A549 (cell line): ENCODE measurements around the gene RAB20. TPM values are rescaled to one million over a fixed set of nuclear protein-coding genes. Genes with fewer than 3 reads are reported as not detected.

Experiments used
- ATAC-seq, 2 experiments: fragments of 200-7000 bp in 1 of 2; fragments of >200 bp in 1 of 2; cut with Nextera tagmentation in 1 of 2; cut with Tn5 transposase in 1 of 2; 3 replicates each; pipeline versions ENCODE4 v1.8.0 to v1.9.1; 2018 to 2020; ENCODE audit warnings: mild to moderate bottlenecking in 1 of 2, moderate library complexity in 1 of 2
- CTCF ChIA-PET: fragments of 300-600 bp; sonication (Branson Sonifier 250); formaldehyde crosslinking; extraction: SDS; loops from one replicate; lab custom pipeline; 2021; ENCODE audit warnings: antibody characterized with exemption, inconsistent platforms; lab: Yijun Ruan, JAX
- POLR2A ChIA-PET: fragments of 350-600 bp; formaldehyde crosslinking; extraction: SDS; loops from one replicate; lab custom pipeline; 2021; ENCODE audit warnings: antibody characterized with exemption, inconsistent platforms; lab: Yijun Ruan, JAX
- DNase-seq, 2 experiments: peaks; one replicate each; pipeline versions ENCODE4 v3.0.0 to v3.0.0-alpha.2; 2011 to 2016; ENCODE audit warnings: low read depth in 1 of 2, low spot score in 1 of 2
- FAIRE-seq: peaks from 2 replicates; lab custom pipeline; 2011; peaks lifted over from hg19 to GRCh38; lab: Jason Lieb, UNC
- H3K27ac ChIP-seq, 2 experiments: fragments of >200 bp; sonication (Bioruptor Twin); formaldehyde crosslinking; 3 replicates each; pipeline ENCODE4 v1.5.1; 2016 to 2017
- H3K4me1 ChIP-seq: fragments of >200 bp; sonication (Bioruptor Twin); formaldehyde crosslinking; 3 replicates; pipeline ENCODE4 v1.6.1; 2016
- H3K4me2 ChIP-seq: fragments of >200 bp; sonication (Bioruptor Twin); formaldehyde crosslinking; 3 replicates; pipeline ENCODE4 v1.6.1; 2016
- H3K4me3 ChIP-seq: fragments of >200 bp; sonication (Bioruptor Twin); formaldehyde crosslinking; 3 replicates; pipeline ENCODE4 v1.5.1; 2016
- H3K9me3 ChIP-seq: fragments of >200 bp; sonication (Bioruptor Twin); formaldehyde crosslinking; 3 replicates; pipeline ENCODE4 v1.6.1; 2016
- CBX8 ChIP-seq: fragments of 200-600 bp; sonication (generic); IDR thresholded peaks from 2 replicates; pipeline ENCODE4 v1.6.1; 2016
- CHD2 ChIP-seq: fragments of 150-350 bp; IDR thresholded peaks from 2 replicates; pipeline ENCODE4 v1.6.1; 2014; ENCODE audit warnings: low read length; ENCODE audit not compliant: partially characterized antibody
- EHF ChIP-seq: fragments of 250-450 bp; sonication (Bioruptor Pico); IDR thresholded peaks from 2 replicates; pipeline ENCODE4 v1.5.0; 2020; ENCODE audit warnings: mild to moderate bottlenecking
- EHMT2 ChIP-seq: fragments of 200-600 bp; sonication (generic); IDR thresholded peaks from 2 replicates; pipeline ENCODE4 v1.6.1; 2016; ENCODE audit warnings: antibody characterized with exemption, low read depth, mild to moderate bottlenecking, moderate library complexity
- ESRRA ChIP-seq: fragments of 150-350 bp; IDR thresholded peaks from 2 replicates; pipeline ENCODE4 v1.6.1; 2014; ENCODE audit warnings: mild to moderate bottlenecking, low read length, borderline replicate concordance
- FOSB ChIP-seq: fragments of 250-450 bp; sonication (Bioruptor Pico); IDR thresholded peaks from 2 replicates; pipeline ENCODE4 v1.5.0; 2020; ENCODE audit warnings: mild to moderate bottlenecking, moderate library complexity
- HDAC2 ChIP-seq: fragments of 200-600 bp; sonication (generic); IDR thresholded peaks from 2 replicates; pipeline ENCODE4 v1.6.1; 2016
- HOXB13 ChIP-seq: fragments of 250-450 bp; sonication (Bioruptor Pico); IDR thresholded peaks from 2 replicates; pipeline ENCODE4 v1.5.0; 2020; ENCODE audit warnings: low read depth, mild to moderate bottlenecking, moderate library complexity
- JUN ChIP-seq, 2 experiments: fragments of >200 bp; sonication (Bioruptor Twin); formaldehyde crosslinking; IDR thresholded peaks; 2 replicates in 1 of 2; 3 replicates in 1 of 2; pipeline ENCODE4 v1.6.1; 2016 to 2017
- MAX ChIP-seq: IDR thresholded peaks from 2 replicates; pipeline ENCODE4 v1.6.1; 2012
- MYC ChIP-seq: IDR thresholded peaks from 2 replicates; pipeline ENCODE4 v1.6.1; 2012; ENCODE audit warnings: mild to moderate bottlenecking, inconsistent platforms, low read length, improper control_type of control experiment, borderline replicate concordance
- NFE2L2 ChIP-seq: fragments of 150-350 bp; conservative IDR thresholded peaks from 2 replicates; pipeline ENCODE4 v1.6.1; 2014; ENCODE audit warnings: low read length
- NPAS2 ChIP-seq: fragments of 250-450 bp; sonication (Bioruptor Pico); IDR thresholded peaks from 2 replicates; pipeline ENCODE4 v1.8.0; 2022; ENCODE audit warnings: mild to moderate bottlenecking, moderate library complexity, borderline replicate concordance
- RAD21 ChIP-seq, 2 experiments: fragments of >200 bp in 1 of 2; sonication (Bioruptor Twin) in 1 of 2; formaldehyde crosslinking in 1 of 2; IDR thresholded peaks in 1 of 2; conservative IDR thresholded peaks in 1 of 2; 2 replicates in 1 of 2; 3 replicates in 1 of 2; pipeline ENCODE4 v1.6.1; 2012 to 2018; ENCODE audit warnings: inconsistent platforms in 1 of 2
- RNF2 ChIP-seq: fragments of 200-600 bp; sonication (generic); IDR thresholded peaks from 2 replicates; pipeline ENCODE4 v1.6.1; 2016; ENCODE audit warnings: low read depth, mild to moderate bottlenecking, antibody characterized with exemption, moderate library complexity, borderline replicate concordance
- TFCP2L1 ChIP-seq: fragments of 250-450 bp; sonication (Bioruptor Pico); IDR thresholded peaks from 2 replicates; pipeline ENCODE4 v1.5.0; 2021; ENCODE audit warnings: mild to moderate bottlenecking
- USF2 ChIP-seq: fragments of 450-650 bp; IDR thresholded peaks from 2 replicates; pipeline ENCODE4 v1.6.1; 2014; ENCODE audit warnings: antibody characterized with exemption
- ZNF302 ChIP-seq: fragments of 250-450 bp; sonication (Bioruptor Pico); IDR thresholded peaks from 2 replicates; pipeline ENCODE4 v1.9.0; 2021; ENCODE audit warnings: inconsistent platforms, mild to moderate bottlenecking, moderate library complexity
- ZSCAN20 ChIP-seq: fragments of 250-450 bp; sonication (Bioruptor Pico); IDR thresholded peaks from 2 replicates; pipeline ENCODE4 v1.8.0; 2022; ENCODE audit warnings: mild to moderate bottlenecking, moderate library complexity
- WGBS: methylation state at CpG from one replicate; pipeline ENCODE4 v1.1.6; 2017; ENCODE audit errors: missing lambda C conversion rate; 5-methylcytosine and 5-hydroxymethylcytosine counted together
- polyA plus RNA-seq, 4 experiments: library from polyadenylated mRNA; depleted of rRNA in 3 of 4; stranded (reverse); fragments of >200 nt; fragmentation: RNase III in 1 of 4; extraction: RNeasy Plus Mini Kit Qiagen cat#74134 plus additional on column Dnase treatment in 1 of 4; gene quantifications; 2 replicates in 3 of 4; 3 replicates in 1 of 4; pipeline ENCODE4 v1.2.3, GENCODE V29; 2011 to 2017
- TF ChIP-seq, protein P1 (sequence below): fragments of 250-450 bp; sonication (Bioruptor Pico); IDR thresholded peaks from 2 replicates; pipeline ENCODE4 v1.5.0; 2020; ENCODE audit warnings: low read depth, mild to moderate bottlenecking, moderate library complexity

RAB20 gene
- polyA plus RNA-seq, 2 of the 4 experiments (the other 2 are of a cell fraction): 1.0 to 1.5 TPM

- no peak for ATAC-seq
- FAIRE-seq: no peak
Measured at GRCh38 chr13:110605132-110605531, 43.6 kb upstream of the RAB20 start.

GRCh38 chr13:110600980-110601379, 39.5 kb upstream of the RAB20 start:
- no peak for TF ChIP-seq FOSB (CRISPR knock-in tag)
- TF ChIP-seq, all 56 proteins: peak for 0
- DNase-seq (no peak), FAIRE-seq (no peak), ATAC-seq (no peak)
- ChIA-PET POLR2A (no interaction called here), CTCF (no interaction called here)
- Histone ChIP-seq H3K4me1 (no peaks in the 10 kb centered on the region), H3K4me2 (no peak overlapping the region), H3K27ac (no peak overlapping the region), H3K4me3 (no peak overlapping the region), H3K9me3 (no peaks in the 10 kb centered on the region)
- 76% methylated on average over 4 of the region's 4 CpGs for WGBS

More at GRCh38 chr13:110605132-110605531, 43.6 kb upstream of the RAB20 start:
- TF ChIP-seq CBX8 (no peak), ESRRA (no peak), EHMT2 (no peak), NPAS2 (CRISPR knock-in tag) (no peak), HOXB13 (CRISPR knock-in tag) (no peak), NFE2L2 (no peak), ZSCAN20 (CRISPR knock-in tag) (no peak), MYC (no peak), TFCP2L1 (CRISPR knock-in tag) (no peak), EHF (no peak), JUN (IDR thresholded peaks at IDR 0.05) (no peak), RNF2 (no peak), ZNF302 (CRISPR knock-in tag) (no peak)
- TF ChIP-seq, protein P1, sequence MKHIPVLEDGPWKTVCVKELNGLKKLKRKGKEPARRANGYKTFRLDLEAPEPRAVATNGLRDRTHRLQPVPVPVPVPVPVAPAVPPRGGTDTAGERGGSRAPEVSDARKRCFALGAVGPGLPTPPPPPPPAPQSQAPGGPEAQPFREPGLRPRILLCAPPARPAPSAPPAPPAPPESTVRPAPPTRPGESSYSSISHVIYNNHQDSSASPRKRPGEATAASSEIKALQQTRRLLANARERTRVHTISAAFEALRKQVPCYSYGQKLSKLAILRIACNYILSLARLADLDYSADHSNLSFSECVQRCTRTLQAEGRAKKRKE (CRISPR knock-in tag): no peak
- WGBS: 84% methylated on average over 6 of the region's 6 CpGs
- CTCF ChIA-PET: interaction anchor here (0.7 kb wide), 1 partner anchor 65 kb away, joined by 3 read pairs; no protein-coding TSS in a partner anchor
- H3K9me3 ChIP-seq: no peaks in the 10 kb centered on the region
- no peaks in the 10 kb centered on the region for H3K4me1 ChIP-seq
- no peak overlapping the region for H3K4me3 ChIP-seq
- no peak overlapping the region for H3K4me2 ChIP-seq
- no peak for DNase-seq
- POLR2A ChIA-PET: no interaction called here
- H3K27ac ChIP-seq: no peak overlapping the region

- Histone ChIP-seq H3K4me1 (no peaks in the 10 kb centered on the region), H3K9me3 (no peaks in the 10 kb centered on the region), H3K4me3 (no peak overlapping the region), H3K4me2 (no peak overlapping the region), H3K27ac (no peak overlapping the region)
- FAIRE-seq: no peak
- no peak for ATAC-seq
- ChIA-PET POLR2A (no interaction called here), CTCF (no interaction called here)
- TF ChIP-seq RAD21 (conservative IDR thresholded peaks at IDR 0.05 in 1 of 2, IDR thresholded peaks at IDR 0.05 in 1 of 2): no peak
- TF ChIP-seq CHD2: no peak
- no peak for TF ChIP-seq USF2
- no peak for TF ChIP-seq HOXB13 (CRISPR knock-in tag)
- TF ChIP-seq HDAC2: no peak
- no peak for TF ChIP-seq MAX
- TF ChIP-seq NFE2L2: no peak
- WGBS: 67% methylated on average over 10 of the region's 10 CpGs
- no peak for DNase-seq
Measured at GRCh38 chr13:110600261-110600819, 38.8 kb upstream of the RAB20 start.
